22Rv1 (cell line): ENCODE results near the gene DTHD1.

Experiments
- H3K27ac ChIP-seq: fragments of 450-650 bp; 2 replicates; pipeline ENCODE4 v1.5.1; 2017
- ZFX ChIP-seq: fragments of 450-650 bp; IDR thresholded peaks from 2 replicates; pipeline ENCODE4 v1.6.1; 2017; ENCODE audit warnings: antibody characterized with exemption, borderline replicate concordance
- TF ChIP-seq, protein P1 (sequence below): fragments of 450-650 bp; IDR thresholded peaks from 2 replicates; pipeline ENCODE4 v1.5.1; 2017; ENCODE audit warnings: mild to moderate bottlenecking

Gene DTHD1

DNA sequence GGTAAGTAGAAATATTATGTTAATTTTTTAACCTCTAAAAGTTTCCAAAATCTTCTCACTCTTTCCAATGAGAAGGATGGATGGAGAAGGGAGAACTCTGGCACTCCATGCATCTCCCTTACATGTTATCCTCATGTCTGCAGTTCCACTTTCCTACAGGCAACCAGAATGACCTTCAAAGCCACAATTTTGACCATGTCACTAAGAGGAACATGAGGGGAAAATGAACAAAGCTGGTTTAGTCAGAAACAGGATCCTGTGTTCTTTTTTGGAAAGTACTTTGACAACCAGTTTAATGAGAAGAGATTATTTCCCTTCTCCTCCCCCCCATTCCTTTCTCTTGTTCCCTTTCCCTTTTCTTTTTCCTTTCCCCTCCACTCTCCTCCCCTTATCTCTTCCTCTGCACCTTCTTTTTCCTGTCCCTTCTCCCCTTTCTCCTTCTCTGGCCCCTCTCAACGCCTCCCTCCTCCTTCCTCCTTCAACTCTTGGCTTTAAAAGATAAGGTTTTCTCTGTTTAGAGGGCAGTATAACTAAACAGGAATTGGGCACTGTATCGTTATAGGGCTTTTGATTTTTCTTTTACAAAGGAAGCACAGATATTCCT is 42.5 kb downstream of the DTHD1 start:
- H3K27ac ChIP-seq = no peak overlapping the region
- no peak for TF ChIP-seq ZFX
- TF ChIP-seq, protein P1, sequence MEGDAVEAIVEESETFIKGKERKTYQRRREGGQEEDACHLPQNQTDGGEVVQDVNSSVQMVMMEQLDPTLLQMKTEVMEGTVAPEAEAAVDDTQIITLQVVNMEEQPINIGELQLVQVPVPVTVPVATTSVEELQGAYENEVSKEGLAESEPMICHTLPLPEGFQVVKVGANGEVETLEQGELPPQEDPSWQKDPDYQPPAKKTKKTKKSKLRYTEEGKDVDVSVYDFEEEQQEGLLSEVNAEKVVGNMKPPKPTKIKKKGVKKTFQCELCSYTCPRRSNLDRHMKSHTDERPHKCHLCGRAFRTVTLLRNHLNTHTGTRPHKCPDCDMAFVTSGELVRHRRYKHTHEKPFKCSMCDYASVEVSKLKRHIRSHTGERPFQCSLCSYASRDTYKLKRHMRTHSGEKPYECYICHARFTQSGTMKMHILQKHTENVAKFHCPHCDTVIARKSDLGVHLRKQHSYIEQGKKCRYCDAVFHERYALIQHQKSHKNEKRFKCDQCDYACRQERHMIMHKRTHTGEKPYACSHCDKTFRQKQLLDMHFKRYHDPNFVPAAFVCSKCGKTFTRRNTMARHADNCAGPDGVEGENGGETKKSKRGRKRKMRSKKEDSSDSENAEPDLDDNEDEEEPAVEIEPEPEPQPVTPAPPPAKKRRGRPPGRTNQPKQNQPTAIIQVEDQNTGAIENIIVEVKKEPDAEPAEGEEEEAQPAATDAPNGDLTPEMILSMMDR = no peak

DNA sequence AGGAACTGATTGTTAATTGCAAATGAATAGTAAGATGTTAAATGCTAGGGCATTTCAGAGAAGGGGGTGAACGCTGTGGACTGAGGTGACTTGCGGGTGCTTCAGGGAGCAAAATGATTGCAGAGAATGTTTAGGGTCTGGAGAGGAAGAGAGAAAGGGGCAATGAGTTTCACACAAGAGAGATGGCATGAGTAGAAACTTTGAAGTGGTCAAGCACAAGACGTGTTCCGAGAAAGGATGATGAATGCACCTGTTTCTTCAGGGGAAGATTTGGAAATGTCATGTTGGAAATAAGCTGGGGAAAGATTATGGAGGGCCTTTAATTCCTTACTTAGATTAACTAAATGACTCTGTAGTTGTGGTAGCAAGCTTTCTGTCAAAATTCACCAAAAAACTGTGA is 43.4 kb downstream of the DTHD1 start:
- no peak for TF ChIP-seq ZFX
- TF ChIP-seq, protein P1 = no peak
- no peak overlapping the region for H3K27ac ChIP-seq

DNA sequence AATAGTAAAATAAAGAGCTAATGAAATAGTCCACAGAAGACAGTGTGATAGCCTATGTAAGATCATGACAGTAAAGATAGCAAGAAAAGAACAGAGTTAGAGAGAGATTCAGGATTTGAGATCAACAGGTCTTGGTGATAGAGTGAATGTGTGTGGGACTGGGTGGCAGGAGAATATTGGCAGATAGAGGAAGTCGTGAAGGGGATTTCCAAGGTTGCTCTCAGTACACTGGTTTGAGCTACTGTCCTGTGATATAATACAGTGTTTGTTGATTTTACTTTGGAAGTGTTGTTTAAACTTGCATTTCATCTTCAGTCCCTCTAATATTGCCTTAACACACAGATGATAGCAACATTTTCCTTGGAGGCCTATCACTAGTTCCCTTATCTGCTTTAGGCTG is 44.1 kb downstream of the DTHD1 start:
- TF ChIP-seq ZFX = no peak
- TF ChIP-seq, protein P1 = no peak
- H3K27ac ChIP-seq = no peak overlapping the region

DNA sequence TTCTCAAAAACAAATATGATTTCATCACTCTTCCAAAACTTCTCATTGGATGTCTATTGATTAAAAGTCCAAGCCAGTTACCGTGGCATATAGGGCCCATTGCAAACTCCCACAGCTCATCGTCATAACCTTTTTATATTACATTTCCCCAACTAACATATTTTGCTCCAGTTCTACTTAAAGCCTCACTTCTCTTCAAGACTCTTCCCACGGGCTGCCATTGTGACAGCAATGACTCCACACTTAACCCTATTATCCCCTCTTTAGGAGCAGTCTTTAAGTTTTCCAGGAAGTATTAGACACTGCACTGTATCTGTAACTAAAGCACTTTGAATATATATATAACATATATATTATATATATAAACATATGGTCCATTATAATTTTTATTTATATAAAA is 44.5 kb downstream of the DTHD1 start:
- no peak overlapping the region for H3K27ac ChIP-seq
- no peak for TF ChIP-seq ZFX
- TF ChIP-seq, protein P1 = no peak

DNA sequence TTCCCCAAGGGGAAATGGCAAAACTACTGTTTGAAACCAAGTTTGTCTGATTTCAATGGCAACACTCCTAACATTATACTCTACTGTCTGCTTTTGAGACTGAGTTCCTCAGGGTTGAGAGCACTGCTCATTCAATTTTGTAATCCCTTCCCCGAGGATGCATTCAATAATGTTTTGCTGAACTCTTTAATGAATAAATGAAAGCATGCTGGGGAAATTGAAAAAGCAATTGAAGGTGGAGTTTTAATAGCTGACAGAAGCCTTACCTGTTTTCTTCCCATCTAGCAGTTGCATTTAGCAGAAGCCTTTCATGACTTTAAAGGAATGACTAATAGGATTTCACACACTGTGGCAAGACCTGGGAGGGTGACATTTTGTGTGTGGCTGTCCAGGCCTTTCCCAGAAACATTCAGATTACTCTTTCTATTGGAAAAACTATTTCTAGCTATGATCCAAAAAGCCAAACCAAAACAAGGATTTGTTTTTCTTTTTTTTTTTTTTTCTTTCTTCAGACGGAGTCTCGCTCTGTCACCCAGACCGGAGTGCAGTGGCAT is 45.1 kb downstream of the DTHD1 start:
- no peak overlapping the region for H3K27ac ChIP-seq
- TF ChIP-seq ZFX = no peak
- TF ChIP-seq, protein P1 = no peak

DNA sequence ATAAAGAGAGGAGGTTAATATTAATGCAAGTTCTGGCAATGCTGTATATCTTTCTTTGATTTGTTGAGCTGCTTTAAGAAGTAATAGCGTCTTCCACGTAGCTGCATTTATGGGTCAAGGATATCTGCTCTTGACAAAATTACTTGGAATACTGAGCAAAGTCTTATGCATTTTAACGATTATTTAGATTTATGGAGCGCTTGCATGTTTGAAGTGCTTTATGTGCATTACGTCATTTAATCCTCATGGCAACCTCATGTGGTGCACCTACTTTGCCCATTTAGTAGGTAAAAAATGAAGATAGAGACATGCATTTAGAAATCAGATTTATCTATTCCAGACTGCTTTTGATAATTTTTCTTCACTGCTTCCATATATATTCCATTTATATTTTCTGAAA is 46.0 kb downstream of the DTHD1 start:
- H3K27ac ChIP-seq = no peak overlapping the region
- TF ChIP-seq, protein P1 = no peak
- TF ChIP-seq ZFX = no peak

DNA sequence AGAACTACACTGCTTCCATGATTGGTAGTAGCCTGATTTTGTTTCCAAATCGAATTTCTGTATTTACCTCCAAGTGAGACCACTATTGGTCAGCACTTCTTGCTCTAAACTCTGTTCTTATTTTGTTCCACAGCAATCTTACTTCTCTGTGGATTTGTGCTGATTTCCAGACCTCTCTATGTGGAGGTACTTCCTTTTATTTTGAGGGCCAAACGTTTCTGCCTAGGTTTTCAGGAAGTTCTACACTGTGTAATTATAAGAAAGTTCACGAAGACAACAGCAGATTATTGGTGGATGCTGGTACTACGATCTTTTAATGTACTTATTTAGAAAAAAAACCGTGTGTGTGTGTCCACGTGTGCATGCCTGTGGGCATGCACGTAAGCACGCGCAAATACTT is 46.7 kb downstream of the DTHD1 start:
- H3K27ac ChIP-seq = no peak overlapping the region
- no peak for TF ChIP-seq ZFX
- TF ChIP-seq, protein P1 = no peak
